HG02642 (cell line): ENCODE data around the gene MILR1.
"Not testable (repeated sequence)": the region's sequence is repeated elsewhere in the genome, so short reads cannot be mapped to it uniquely, and the experiment has no call there.

Source experiments
- ATAC-seq: cut with Tn5 transposase; IDR thresholded peaks from one replicate; pipeline ENCODE4 v1.9.1; 2021; ENCODE audit warnings: mild to moderate bottlenecking; ENCODE audit not compliant: unreplicated experiment, poor library complexity

Gene MILR1

DNA sequence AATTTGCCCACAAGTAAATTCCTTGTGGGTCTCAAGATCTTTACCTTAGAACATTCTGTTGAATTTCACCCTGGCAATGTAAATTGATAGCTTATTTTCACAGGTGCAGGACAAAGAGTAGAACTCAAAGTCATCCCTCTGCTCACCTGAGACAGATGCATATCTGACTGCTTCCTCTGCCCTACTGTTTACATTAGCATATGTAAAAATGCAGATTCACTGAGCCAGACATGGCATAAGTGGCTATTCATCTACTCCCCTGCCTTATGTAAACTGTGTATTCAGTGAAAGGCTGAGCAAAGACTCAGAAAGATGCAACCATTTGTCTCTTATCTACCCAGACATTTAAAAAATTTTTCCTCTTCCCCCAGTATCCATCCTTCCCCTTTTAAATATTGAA is 22.3 kb upstream of the MILR1 start:
- no peak for ATAC-seq

DNA sequence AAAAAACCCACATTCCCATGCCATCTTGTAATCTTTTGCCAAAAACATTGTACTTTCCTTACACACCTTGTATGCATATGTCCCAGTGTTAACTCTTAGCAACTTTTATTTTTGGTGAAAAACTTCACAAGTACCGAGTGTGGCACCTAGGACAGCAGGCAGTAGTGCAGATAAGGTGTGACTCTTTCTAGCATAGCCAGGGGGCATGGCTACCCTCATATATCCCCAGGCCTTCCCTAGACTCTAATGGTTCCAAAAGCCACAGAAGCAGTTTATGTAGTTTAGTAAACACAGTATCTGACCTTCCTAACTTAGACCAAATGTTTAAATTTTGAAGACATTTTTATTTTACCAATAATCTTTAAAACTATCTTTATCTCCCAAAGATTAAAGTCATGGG is 20.5 kb upstream of the MILR1 start:
- ATAC-seq = no peak

DNA sequence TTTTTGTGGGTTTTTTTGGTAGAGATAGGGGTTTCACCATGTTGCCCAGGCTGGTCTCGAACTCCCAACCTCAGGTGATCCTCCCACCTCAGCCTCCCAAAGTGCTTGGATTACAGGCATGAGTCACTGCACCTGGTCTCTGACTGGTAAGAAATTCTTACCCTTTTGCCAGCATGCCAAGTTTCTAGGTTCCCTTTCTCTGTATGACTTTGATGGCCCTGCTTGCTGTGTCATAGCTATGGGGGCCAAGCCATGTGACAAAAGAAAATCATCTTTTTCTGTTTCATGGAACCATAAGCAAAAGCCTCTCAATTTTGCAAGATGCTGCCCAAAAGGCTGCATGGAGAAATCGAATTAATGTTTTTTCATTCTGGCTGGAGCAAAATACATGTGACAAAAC is 18.9 kb upstream of the MILR1 start:
- not testable (repeated sequence) for ATAC-seq

DNA sequence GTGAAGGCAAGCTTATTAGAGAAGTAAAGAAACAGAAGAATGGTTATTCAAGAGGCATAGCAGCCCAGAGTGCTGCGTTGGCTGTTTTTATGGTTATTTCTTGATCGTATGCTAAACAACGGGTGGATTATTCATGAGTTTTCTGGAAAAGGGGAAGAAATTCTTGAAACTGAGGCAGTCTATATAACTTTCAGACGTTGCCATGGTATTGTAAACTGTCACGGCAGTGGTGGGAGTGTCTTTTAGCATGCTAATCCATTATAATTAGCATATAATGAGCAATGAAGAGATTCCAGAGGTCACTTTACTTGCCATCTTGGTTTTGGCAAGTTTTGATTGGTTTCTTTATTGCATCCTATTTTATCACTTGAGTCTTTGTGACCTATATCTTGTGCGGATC is 17.4 kb upstream of the MILR1 start:
- no peak for ATAC-seq

DNA sequence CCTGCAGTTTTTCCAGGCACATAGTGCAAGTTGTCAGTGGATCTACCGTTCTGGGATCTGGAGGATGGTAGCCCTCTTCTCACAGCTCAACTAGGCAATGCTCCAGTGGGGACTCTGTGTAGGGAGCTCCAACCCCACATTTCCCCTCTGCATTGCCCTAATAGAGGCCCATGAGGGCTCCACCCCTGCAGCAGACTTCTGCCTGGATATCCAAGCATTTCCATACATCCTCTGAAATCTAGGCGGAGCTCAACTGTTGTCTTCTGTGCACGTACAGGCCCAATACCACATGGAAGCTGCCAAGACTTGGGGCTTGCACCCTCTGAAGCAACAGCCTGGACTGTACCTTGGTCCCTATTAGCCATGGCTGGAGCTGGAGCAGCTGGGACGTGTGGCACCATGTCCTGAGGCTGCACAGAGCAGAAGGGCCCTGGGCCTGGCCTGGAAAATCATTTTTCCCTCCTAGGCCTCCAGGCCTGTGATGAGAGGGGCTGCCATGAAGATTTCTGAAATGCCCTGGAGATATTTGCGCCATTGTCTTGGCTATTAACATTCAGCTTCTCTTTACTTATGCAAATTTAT is 10.9 kb upstream of the MILR1 start:
- ATAC-seq = no peak

DNA sequence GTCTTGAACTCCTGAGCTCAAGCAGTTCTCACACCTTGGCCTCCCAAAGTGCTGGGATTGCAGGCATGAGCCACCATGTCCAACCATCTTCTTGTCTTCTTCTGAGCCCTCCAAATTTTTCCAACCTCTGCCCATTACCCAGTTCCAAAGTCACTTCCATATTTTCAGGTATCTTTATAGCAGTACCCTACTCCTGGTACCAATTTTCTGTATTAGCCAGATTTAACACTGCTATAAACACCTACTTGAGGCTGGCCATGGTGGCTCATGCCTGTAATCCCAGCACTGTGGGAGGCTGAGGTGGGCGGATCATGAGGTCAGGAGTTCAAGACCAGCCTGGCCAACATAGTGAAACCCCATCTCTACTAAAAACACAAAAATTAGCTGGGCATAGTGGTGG is 9.4 kb upstream of the MILR1 start:
- ATAC-seq = not testable (repeated sequence)

DNA sequence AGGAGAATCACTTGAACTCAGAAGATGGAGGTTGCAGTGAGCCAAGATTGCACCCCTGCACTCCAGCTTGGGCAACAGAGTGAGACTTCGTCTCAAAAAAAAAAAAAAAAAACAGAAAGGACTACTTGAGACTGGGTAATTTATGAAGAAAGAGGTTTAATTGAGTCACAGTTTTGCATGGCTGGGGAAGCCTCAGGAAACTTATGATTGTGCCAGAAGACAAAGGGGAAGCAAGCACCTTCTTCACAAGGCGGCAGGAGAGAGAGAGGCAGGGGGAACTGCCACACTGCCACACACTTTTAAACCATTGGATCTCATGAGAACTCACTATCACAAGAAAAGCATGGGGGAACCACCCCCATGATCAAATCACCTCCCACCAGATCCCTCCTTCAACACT is 9.0 kb upstream of the MILR1 start:
- no peak for ATAC-seq

DNA sequence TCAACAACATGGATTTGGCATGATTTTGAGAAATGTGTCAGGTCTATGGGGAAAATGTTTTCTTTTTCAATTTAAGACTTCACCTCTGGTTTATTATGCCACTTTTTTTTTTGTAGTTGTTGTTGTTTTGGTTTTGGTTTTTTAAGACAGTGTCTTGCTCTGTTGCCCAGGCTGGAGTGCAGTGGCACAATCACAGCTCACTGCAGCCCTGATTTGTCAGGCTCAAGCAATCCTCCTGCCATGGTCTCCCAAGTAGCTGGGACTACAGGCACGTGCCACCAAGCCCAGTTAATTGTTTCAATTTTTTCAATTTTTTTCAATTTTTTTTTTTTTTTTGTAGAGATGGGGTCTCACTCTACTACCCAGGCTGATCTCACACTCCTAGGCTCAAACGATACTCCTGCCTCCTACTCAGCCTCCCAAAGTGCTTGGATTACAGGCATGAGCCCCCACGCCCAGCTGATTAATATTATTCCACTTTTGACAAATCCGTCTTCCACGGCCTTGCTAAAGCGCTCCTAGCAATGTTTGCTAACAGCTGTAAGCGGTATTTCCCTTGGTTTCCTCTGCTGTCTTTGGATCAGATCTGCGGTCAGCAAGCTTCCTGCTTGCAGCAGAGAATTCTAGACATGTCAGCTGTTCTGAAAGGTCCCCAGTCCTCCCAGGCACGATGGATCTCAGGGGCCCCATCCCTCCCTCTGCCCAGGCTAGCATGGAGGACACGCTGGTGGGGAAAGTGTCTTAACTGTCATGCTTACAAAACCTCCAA is 7.0 kb upstream of the MILR1 start:
- ATAC-seq = no peak

DNA sequence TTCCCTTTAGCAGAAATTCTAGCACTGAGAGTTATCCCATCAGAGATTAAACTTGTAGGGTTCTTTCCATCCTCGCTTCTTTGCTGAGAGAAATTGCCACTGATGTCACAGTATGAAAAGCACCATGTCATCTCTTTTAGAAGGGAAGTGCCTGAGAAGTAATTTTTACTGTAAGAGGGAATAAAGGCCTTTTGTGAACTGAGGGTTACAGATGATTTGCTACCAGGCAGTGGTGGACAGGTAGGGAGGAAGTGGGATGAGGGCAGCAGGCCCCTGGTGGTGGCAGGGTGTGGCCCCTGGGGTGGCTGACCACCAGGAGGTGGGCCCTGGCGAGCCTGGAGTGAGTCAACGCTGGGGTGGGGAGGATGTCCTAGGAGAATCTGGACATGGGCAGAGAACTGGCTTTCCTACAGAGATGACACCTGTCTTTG is 6.4 kb upstream of the MILR1 start:
- ATAC-seq = no peak

DNA sequence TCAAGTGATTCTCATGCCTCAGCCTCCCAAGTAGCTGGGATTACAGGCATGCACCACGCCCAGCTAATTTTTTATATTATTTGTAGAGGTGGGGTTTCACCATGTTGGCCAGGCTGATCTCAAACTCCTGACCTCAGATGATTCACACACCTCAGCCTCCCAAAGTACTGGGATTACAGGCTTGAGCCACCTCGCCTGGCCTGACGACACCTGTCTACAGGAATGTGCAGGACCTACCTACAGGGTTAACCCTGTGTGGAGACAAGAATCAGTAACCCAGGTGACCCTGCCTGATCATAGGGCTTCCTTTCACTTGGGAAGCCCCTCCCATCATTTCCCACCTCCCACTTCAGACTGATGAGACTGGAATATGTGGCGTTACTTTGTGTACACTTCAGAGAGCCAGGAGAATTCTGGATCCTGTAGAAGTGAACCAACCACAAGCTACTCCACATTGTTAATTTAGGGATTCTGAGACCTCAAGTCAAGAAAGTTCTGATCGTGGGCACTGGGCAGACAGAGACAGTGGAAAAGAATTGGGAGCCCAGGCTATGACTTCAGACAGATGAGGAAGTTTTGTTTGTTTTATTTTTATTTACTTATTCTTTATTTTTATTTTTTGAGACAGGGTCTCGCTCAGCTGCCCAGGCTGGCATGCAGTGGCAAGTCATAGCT is 5.7 kb upstream of the MILR1 start:
- ATAC-seq = no peak

DNA sequence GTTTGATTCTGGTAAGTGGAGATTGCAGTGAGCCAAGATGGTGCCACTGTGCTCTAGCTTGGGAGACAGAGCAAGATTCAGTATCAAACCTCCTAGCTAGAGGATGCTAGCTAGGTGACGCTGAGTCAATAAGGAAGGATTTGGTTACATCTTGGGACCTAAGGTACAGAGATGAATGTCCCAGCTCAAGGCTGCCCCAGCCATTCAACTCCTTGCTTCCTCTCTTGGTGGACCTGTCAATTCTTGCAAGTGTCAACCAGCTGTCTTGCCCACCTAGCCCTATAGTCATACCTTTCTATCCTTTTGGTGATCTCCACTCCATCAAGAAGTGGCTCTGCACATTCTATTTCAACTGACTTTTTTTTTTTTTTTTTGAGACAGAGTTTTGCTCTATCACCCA is 1.4 kb upstream of the MILR1 start:
- ATAC-seq = no peak

DNA sequence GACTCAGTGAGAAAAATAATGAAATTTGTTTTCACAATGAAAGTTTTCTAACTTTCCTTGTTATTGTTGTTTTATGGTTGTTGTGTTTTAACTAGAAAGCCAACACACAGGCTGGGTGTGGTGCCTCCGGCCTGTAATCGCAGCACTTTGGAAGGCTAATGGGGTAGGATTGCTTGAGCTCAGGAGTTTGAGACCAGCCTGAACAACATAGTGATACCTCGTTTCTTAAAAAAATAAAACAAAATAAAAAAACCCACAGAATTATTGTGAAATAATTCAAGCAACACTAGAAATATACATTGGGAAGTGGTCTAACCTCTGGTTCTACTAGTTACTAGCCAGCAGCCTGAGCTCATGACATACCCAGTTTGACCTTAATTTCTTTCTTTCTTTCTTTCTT is 630 bp downstream of the MILR1 start:
- ATAC-seq = no peak

DNA sequence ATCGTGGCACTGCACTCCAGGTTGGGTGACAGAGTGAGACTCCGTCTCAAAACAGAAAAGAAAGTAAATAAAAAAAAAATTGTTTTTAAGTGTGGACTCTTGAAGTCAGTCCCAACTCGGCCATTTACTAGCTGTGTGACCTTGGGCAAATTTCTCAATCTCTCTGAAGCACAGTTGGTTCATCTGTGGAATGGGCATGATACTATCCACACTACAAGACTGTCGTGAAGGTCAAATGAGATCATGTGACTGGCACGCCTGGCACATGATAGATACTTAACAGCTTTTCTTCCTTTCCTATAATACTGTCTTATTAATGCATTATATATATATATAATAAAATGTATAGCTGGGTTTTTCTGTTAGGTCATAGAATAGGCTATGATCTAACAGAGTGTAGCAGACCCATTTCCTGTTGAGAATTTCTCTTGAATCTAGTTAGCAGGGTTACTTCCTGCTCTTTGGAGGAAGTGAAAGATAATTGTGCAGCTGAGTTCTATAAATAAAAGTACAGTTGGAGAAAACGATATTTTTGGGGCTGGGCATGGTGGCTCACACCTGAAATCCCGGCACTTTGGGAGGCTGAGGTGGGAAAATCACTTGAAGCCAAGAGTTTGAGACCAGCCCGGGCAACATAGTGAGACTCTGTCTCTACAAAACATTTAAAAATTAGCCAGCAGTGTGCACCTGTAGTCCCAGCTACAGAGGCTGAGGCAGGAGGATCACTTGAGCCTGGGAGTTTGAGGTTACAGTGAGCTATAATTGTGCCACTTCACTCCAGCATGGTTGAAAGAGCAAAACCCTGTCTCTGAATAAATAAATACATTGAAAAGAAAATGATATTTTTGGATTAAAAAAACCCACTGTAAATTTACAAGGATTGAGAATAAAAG is 7.3 kb downstream of the MILR1 start:
- no peak for ATAC-seq

DNA sequence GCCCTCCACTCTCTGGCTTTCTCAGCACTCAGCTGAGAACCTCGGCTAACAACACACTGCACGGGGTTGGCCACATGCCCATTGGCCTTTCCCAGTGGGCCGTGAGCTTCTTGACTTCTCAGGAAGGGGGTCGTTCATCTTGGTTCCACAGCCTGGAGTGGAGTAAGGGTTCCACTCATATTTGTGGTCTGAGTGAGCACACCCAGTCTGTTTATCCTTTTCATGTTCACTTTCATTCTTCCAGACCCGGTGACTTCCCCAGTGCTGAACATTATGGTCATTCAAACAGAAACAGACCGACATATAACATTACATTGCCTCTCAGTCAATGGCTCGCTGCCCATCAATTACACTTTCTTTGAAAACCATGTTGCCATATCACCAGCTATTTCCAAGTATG is 8.2 kb downstream of the MILR1 start:
- no peak for ATAC-seq

DNA sequence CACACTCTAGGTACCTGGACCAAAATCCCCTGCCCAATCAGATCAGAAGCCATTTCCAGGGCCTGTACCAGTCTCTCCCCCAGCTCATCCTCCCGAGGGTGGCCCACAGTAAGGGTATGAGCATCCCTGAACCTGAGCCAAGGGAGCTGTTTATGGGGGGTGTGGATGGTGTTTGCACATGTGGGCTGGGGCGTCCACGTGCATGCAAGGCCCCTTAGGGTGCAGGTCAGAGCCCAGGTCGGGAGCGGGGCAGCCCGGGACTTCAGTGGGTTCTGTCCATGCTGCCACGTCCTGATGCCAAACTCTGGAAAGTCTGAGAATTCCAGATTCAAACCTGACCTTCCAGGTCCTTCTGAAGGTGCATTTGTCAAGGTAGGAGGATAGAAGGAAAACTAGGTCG is 9.8 kb downstream of the MILR1 start:
- no peak for ATAC-seq

DNA sequence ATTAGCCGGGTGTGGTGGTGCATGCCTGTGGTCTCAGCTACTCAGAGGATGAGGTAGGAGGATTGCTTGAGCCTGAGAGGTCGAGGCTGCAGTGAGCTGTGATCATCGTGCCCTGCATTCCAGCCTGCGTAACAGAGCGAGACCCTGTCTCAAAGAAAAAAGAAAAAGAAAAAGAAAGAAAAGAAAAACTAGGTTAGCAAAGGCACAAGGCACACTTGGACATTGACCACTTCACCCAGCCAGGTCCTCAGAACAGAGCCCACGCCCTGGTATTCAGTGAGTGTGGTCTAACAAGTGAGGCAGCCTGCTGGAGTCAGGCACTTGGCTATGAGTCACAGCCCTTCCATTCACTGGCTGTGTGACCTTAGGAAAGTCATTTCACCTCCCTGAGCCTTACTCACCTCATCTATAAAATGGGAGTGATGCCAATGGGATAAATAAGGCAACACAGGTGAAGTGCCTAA is 10.4 kb downstream of the MILR1 start:
- ATAC-seq = no peak

DNA sequence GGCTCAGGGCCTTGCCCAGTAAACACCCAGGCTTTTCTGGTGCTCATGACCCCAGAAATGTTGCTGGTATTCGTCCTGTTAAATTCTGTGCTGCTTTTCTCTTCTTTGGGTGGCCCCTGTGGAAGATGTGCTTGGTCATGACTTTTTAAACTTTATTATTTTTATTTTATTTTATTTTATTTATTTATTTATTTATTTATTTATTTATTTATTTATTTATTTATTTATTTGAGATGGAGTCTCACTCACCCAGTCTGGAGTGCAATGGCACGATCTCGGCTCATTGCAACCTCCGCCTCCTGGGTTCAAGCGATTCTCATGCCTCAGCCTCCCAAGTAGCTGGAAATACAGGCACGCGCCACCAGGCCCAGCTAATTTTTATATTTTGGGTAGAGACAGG is 10.9 kb downstream of the MILR1 start:
- not testable (repeated sequence) for ATAC-seq

DNA sequence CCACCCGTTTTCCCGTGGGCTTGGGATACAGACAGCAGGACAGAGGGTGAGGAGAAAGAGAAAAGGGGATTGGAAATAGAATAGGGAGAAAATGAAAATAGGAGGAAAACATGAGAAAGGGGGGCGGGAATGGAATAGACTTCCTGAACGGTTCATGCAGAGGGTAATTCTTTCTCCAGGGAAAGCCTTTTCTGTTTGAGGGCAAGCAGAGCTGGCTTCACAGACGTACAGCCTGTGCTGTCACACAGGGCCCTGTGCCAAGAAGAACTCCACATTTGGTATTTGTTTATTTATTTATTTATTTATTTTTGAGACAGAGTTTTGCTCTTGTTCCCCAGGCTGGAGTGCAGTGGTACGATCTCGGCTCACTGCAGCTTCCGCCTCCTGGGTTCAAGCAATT is 12.0 kb downstream of the MILR1 start:
- ATAC-seq = no peak

DNA sequence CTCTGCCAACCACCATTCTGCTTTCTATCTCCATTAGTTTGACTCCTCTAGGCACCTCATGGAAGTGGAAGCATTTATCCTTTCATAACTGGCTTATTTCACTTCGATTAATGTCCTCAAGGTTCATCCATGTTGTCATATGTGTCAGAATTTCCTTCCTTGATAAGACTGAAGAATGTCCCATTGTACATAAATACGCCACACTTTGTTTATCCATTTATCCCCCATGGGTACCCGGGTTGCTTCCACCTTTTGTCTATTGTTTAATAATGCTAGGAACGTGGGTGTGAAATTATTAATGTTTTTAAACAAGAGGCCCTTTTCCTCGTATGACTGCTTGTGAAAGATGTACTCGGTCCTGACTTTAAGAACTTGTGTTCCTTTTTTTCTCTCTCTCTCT is 12.9 kb downstream of the MILR1 start:
- no peak for ATAC-seq

DNA sequence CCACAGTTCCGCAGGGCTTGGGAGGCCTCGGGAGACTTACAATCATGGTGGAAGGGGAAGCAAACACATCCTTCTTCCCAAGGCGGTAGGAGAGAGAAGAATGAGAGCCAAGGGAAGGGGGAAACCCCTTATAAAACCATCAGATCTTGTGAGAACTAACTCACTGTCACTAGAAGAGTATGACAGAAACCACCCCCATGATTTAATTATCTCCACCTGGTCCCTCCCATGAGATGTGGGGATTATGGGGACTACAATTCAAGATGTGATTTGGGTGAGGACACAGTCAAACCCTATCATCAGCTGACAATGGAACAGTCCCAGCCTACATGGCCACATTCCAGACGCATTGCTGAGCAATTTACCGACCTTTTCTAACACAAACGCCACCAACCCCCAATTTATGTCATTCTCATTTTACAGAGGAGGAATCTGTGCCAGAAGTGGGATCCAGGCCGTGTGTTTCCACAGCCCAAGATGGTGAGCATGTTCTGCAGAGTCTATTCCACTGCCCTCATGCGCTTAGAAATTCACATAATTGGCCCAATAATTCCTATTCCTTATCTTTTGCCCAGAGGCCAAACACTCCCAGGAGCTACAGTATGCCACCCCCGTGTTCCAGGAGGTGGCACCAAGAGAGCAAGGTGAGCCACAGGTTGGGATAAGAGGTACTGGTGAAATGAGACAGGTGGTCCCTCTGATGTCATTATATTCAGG is 17.3 kb downstream of the MILR1 start:
- ATAC-seq = no peak
